ENCODE data around the gene CLDN6. TPM values are rescaled to one million over a fixed set of nuclear protein-coding genes. Genes with fewer than 3 reads are reported as not detected.

CLDN6 gene
- total RNA-seq, 2 experiments from 2014 or later: not detected

- peaks cover 2% of the 10 kb centered on the region for H3K27me3 Mint-ChIP-seq
- ChIA-PET POLR2A (no interaction called here), CTCF (no interaction called here)
- no peaks in the 10 kb centered on the region for H3K36me3 Mint-ChIP-seq
- DNase-seq: no peak
- intact Hi-C loops (cut with micrococcal nuclease): no loop called here
- H3K9me3 Mint-ChIP-seq: no peaks in the 10 kb centered on the region
- no peak overlapping the region for H3K4me3 Mint-ChIP-seq
- no peaks in the 10 kb centered on the region for H3K4me1 Mint-ChIP-seq (ENCODE audit: low read depth)
- no peak overlapping the region for H3K27ac Mint-ChIP-seq
Measured at GRCh38 chr16:2991566-2992261, 26.3 kb downstream of the CLDN6 start.

- ChIA-PET CTCF (no interaction called here), POLR2A (no interaction called here)
- H3K27ac Mint-ChIP-seq: no peak overlapping the region
- no peaks in the 10 kb centered on the region for H3K4me1 Mint-ChIP-seq (ENCODE audit: low read depth)
- no peaks in the 10 kb centered on the region for H3K9me3 Mint-ChIP-seq
- H3K36me3 Mint-ChIP-seq: no peaks in the 10 kb centered on the region
- H3K27me3 Mint-ChIP-seq: peaks cover 2% of the 10 kb centered on the region
- intact Hi-C loops (cut with micrococcal nuclease): no loop called here
- no peak overlapping the region for H3K4me3 Mint-ChIP-seq
- DNase-seq: no peak
Measured at GRCh38 chr16:2990891-2991290, 27.1 kb downstream of the CLDN6 start.

GRCh38 chr16:2988590-2989099 lies 29.3 kb downstream of the CLDN6 start:
- Mint-ChIP-seq H3K27ac (no peak overlapping the region), H3K36me3 (no peaks in the 10 kb centered on the region), H3K4me3 (no peak overlapping the region), H3K4me1 (ENCODE audit: low read depth) (peaks cover 4% of the 10 kb centered on the region), H3K27me3 (peaks cover 2% of the 10 kb centered on the region), H3K9me3 (no peaks in the 10 kb centered on the region)
- POLR2A ChIA-PET: no interaction called here
- intact Hi-C loops (cut with micrococcal nuclease): no loop called here
- no peak for DNase-seq
- CTCF ChIA-PET: interaction anchor here (0.9 kb wide), 1 partner anchor 40 kb away, joined by 4 read pairs; no protein-coding TSS in a partner anchor

GRCh38 chr16:2987833-2988232 lies 30.1 kb downstream of the CLDN6 start:
- no peak overlapping the region for H3K4me3 Mint-ChIP-seq
- H3K4me1 Mint-ChIP-seq (ENCODE audit: low read depth): peaks cover 4% of the 10 kb centered on the region
- H3K36me3 Mint-ChIP-seq: no peaks in the 10 kb centered on the region
- H3K9me3 Mint-ChIP-seq: no peaks in the 10 kb centered on the region
- peaks cover 2% of the 10 kb centered on the region for H3K27me3 Mint-ChIP-seq
- DNase-seq: no peak
- POLR2A ChIA-PET: no interaction called here
- intact Hi-C loops (cut with micrococcal nuclease): no loop called here
- CTCF ChIA-PET: interaction anchor here (0.9 kb wide), 1 partner anchor 41 kb away, joined by 4 read pairs; no protein-coding TSS in a partner anchor
- H3K27ac Mint-ChIP-seq: no peak overlapping the region

- Mint-ChIP-seq H3K36me3 (no peaks in the 10 kb centered on the region), H3K27me3 (peaks cover 2% of the 10 kb centered on the region), H3K4me3 (no peak overlapping the region), H3K4me1 (ENCODE audit: low read depth) (peaks cover 4% of the 10 kb centered on the region), H3K27ac (no peak overlapping the region), H3K9me3 (no peaks in the 10 kb centered on the region)
- POLR2A ChIA-PET: no interaction called here
- intact Hi-C loops (cut with micrococcal nuclease): no loop called here
- CTCF ChIA-PET: no interaction called here
- no peak for DNase-seq
Measured at GRCh38 chr16:2987286-2987685, 30.7 kb downstream of the CLDN6 start.

DNA sequence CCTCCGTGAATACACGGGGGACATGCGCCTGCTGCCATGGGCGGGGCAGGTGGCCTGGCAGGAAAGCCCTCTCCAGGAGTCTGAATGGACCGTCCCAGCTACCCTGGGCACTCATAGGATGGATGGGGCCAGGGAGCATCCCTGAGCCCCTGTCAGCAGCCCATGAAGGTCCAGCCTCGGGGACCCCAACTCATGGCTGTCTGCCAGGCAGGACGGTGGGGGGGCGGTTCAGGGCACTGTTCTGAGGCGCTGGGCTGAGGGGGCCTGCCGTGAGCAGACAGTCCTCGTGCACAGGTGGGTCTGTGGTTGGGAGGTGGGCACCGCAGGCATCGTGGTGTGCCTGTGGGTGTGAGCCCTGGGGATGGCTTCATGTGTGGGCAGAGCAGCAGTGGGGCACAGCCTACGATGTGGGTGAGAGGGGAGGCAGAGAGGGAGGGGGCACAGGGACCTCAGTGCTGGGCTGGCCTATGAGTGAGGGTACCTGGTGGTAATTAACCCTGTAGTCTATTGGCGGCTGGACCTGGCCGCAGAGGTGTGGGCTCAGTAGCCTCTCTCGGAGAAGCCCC lies 31.3 kb downstream of the CLDN6 start:
- ChIA-PET CTCF (no interaction called here), POLR2A (no interaction called here)
- H3K4me1 Mint-ChIP-seq (ENCODE audit: low read depth): peaks cover 5% of the 10 kb centered on the region
- intact Hi-C loops (cut with micrococcal nuclease): no loop called here
- no peak for DNase-seq
- H3K27ac Mint-ChIP-seq: no peak overlapping the region
- H3K4me3 Mint-ChIP-seq: no peak overlapping the region
- no peaks in the 10 kb centered on the region for H3K36me3 Mint-ChIP-seq
- H3K9me3 Mint-ChIP-seq: no peaks in the 10 kb centered on the region
- peaks cover 2% of the 10 kb centered on the region for H3K27me3 Mint-ChIP-seq

GRCh38 chr16:2985893-2986355 lies 32.1 kb downstream of the CLDN6 start:
- CTCF ChIA-PET: interaction anchor here (0.5 to 1.8 kb wide), 2 partner anchors 25 to 46 kb away, joined by 5 to 7 read pairs; no protein-coding TSS in a partner anchor
- H3K27me3 Mint-ChIP-seq: peaks cover 2% of the 10 kb centered on the region

GRCh38 chr16:2985462-2985861 lies 32.5 kb downstream of the CLDN6 start:
- peaks cover under 1% of the 10 kb centered on the region for H3K27me3 Mint-ChIP-seq
- no peak overlapping the region for H3K27ac Mint-ChIP-seq
- H3K4me3 Mint-ChIP-seq: no peak overlapping the region
- DNase-seq: no peak
- H3K4me1 Mint-ChIP-seq (ENCODE audit: low read depth): peaks cover 8% of the 10 kb centered on the region
- ChIA-PET POLR2A (no interaction called here), CTCF (interaction anchor here (0.5 to 1.8 kb wide), 3 partner anchors 24 to 144 kb away, joined by 4 to 7 read pairs (median 5); no protein-coding TSS in a partner anchor)
- intact Hi-C loops (cut with micrococcal nuclease): no loop called here
- no peaks in the 10 kb centered on the region for H3K36me3 Mint-ChIP-seq
- H3K9me3 Mint-ChIP-seq: no peaks in the 10 kb centered on the region

More at GRCh38 chr16:2985893-2986355, 32.1 kb downstream of the CLDN6 start:
- Mint-ChIP-seq H3K36me3 (no peaks in the 10 kb centered on the region), H3K4me3 (no peak overlapping the region), H3K4me1 (ENCODE audit: low read depth) (peaks cover 6% of the 10 kb centered on the region), H3K27ac (no peak overlapping the region), H3K9me3 (no peaks in the 10 kb centered on the region)
- intact Hi-C loops (cut with micrococcal nuclease): no loop called here
- no peak for DNase-seq
- POLR2A ChIA-PET: no interaction called here

DNA sequence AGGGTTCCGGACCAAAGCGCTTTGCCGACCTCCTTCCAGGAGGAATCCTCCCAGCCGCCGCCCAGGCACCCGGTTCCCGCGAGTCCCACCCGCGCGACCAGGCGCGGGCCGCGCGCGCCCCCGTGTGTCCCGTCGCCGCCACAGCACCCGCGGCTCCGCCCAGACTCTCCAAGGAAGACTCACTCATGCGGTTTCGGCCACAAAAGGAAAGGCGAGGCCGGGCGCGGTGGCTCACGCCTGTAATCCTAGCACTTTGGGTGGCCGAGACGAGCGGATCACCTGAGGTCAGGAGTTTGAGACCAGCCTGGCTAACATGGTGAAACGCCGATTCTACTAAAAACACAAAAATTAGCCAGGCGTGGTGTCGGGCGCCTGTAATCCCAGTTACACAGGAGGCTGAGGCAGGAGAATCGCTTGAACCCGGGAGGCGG lies 34.3 kb downstream of the CLDN6 start:
- peaks cover 7% of the 10 kb centered on the region for H3K36me3 Mint-ChIP-seq
- no peak overlapping the region for H3K27ac Mint-ChIP-seq
- intact Hi-C loops (cut with micrococcal nuclease): loop anchor here (5.0 kb wide), 1 partner anchor 76 kb away; no protein-coding TSS in a partner anchor
- CTCF ChIA-PET: interaction anchor here (0.8 to 1.6 kb wide), 4 partner anchors 12 to 48 kb away, joined by 3 to 4 read pairs (median 4); no protein-coding TSS in a partner anchor
- no peaks in the 10 kb centered on the region for H3K27me3 Mint-ChIP-seq
- POLR2A ChIA-PET: interaction anchor here (1.5 kb wide), 1 partner anchor 13 kb away, joined by 3 read pairs; no protein-coding TSS in a partner anchor
- DNase-seq: peak; percentile 89
- peaks cover 13% of the 10 kb centered on the region for H3K4me1 Mint-ChIP-seq (ENCODE audit: low read depth)
- peak overlapping the region; percentile 29 for H3K4me3 Mint-ChIP-seq
- H3K9me3 Mint-ChIP-seq: no peaks in the 10 kb centered on the region

DNA sequence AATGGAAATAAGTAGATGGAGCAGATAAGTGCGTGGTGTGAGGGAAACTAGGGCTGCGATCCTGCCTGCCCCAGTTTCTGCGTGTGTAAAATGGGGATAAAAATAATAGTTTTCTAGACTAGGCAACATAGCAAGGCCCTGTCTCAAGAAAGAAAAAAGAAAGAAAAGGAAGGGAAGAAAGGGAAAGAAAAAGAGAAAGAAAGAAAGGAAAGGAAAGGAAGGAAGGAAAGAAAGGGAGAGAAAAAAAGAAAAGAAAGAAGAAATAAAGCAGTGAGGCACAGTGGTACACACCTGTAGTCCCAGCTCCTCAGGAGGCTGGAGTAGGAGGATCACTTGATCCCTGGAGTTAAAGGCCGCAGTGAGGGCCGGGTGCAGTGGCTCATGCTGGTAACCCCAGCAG lies 35.6 kb downstream of the CLDN6 start:
- H3K27me3 Mint-ChIP-seq: no peaks in the 10 kb centered on the region
- peaks cover 12% of the 10 kb centered on the region for H3K36me3 Mint-ChIP-seq
- no peak overlapping the region for H3K27ac Mint-ChIP-seq
- ChIA-PET POLR2A (interaction anchor here (1.3 to 1.5 kb wide), 2 partner anchors 12 to 14 kb away, joined by 3 read pairs; no protein-coding TSS in a partner anchor), CTCF (interaction anchor here (0.6 to 1.6 kb wide), 4 partner anchors 10 to 49 kb away, joined by 3 to 6 read pairs (median 3); partner anchors contain the start of gene PAQR4)
- no peak overlapping the region for H3K4me3 Mint-ChIP-seq
- DNase-seq: no peak
- intact Hi-C loops (cut with micrococcal nuclease): loop anchor here (5.0 kb wide), 1 partner anchor 75 kb away; no protein-coding TSS in a partner anchor
- H3K9me3 Mint-ChIP-seq: no peaks in the 10 kb centered on the region
- peaks cover 15% of the 10 kb centered on the region for H3K4me1 Mint-ChIP-seq (ENCODE audit: low read depth)

GRCh38 chr16:2981899-2982250 lies 36.1 kb downstream of the CLDN6 start:
- H3K4me3 Mint-ChIP-seq: peak overlapping the region; percentile 62
- H3K36me3 Mint-ChIP-seq: peaks cover 17% of the 10 kb centered on the region
- H3K27ac Mint-ChIP-seq: no peak overlapping the region
- ChIA-PET CTCF (interaction anchor here (1.2 to 1.6 kb wide), 3 partner anchors 9 to 50 kb away, joined by 3 read pairs; no protein-coding TSS in a partner anchor), POLR2A (interaction anchor here (1.1 to 1.3 kb wide), 3 partner anchors 10 to 39 kb away, joined by 3 to 4 read pairs (median 3); no protein-coding TSS in a partner anchor)
- intact Hi-C loops (cut with micrococcal nuclease): loop anchor here (5.0 kb wide), 1 partner anchor 75 kb away; no protein-coding TSS in a partner anchor
- DNase-seq: no peak
- H3K27me3 Mint-ChIP-seq: no peaks in the 10 kb centered on the region
- H3K9me3 Mint-ChIP-seq: no peaks in the 10 kb centered on the region
- H3K4me1 Mint-ChIP-seq (ENCODE audit: low read depth): peaks cover 15% of the 10 kb centered on the region
